Stimulated activated CD8-positive, alpha-beta memory T cell treated with anti-CD3 and anti-CD28 coated beads, Interleukin-12 subunit alpha, Interleukin-12 subunit beta, amount 100 ng/mL, for 1 hour (primary cell): ENCODE measurements around the gene AP4M1.
"Not testable (repeated sequence)": the region's sequence is repeated elsewhere in the genome, so short reads cannot be mapped to it uniquely, and the experiment has no call there.

Experiments used
- DNase-seq: peaks from one replicate; pipeline ENCODE4 v3.0.0-alpha.2; 2020; ENCODE audit warnings: low read depth

Gene AP4M1

DNA sequence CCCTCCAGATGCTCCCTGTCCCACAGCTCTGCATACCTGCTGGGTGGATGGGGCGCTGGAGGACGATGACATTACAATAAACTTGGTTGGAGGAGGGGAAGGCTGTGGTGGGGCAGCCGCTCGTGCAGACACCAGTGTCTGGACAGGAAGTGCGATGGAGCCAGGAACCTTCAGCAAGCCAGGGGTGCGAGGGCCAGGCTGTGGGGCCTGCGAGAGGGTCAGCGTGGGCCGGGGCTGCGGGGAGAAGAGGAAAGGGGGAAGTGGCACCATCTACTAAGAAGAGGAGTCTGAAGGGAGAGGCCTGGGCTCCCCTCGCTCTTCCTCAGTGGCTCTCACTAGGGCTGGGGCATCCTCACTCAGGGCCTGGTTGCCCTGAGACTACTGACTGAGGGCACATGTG is 6.4 kb downstream of the AP4M1 start:
- no peak for DNase-seq

DNA sequence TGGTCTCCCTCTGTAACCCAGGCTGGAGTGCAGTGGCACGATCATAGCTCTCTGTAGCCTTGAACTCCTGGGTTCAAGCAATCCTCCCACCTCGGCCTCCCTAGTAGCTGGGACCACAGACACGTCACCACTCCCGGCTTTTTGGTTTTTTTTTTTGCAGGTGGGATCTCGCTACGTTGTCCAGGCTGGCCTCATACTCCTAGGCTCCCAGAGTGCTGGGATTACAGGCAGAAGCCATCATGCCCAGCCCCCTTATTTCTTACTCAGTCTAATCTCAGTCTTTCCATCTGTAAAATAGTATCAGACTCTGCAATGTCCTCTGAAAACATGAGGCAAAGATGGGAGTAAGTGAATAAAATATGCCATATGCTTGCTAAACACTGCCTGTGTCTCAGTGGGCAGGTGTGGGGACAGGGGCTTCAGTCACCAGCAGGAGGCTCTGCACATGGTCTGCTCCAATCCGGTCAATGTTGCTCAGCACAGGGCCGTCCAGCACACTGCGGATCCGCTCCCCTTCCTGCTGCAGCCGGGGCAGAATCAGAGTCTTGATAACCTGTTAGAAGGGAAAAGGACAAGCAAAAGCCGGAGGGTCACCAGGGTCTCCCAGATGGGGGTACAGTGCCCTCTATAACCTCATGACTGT is 8.2 kb downstream of the AP4M1 start:
- DNase-seq = no peak

DNA sequence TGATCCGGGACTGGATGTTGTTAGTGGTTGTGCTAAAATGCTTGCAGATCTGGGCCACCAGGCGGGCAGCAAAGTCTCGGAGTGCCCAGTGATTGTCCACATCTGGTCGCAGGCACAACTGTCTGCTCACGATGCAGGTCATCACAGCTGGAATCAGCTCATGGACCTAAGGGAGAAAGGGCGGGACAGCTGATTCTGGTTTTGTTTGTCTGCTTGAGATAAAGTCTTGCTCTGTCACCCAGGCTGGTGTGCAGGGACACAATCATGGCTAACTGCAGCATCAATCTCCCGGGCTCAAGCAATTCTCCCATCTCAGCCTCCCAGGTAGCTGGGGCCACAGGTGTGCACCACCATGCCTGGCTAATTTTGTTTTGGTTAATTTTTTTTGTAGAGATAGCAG is 9.7 kb downstream of the AP4M1 start:
- DNase-seq = no peak

DNA sequence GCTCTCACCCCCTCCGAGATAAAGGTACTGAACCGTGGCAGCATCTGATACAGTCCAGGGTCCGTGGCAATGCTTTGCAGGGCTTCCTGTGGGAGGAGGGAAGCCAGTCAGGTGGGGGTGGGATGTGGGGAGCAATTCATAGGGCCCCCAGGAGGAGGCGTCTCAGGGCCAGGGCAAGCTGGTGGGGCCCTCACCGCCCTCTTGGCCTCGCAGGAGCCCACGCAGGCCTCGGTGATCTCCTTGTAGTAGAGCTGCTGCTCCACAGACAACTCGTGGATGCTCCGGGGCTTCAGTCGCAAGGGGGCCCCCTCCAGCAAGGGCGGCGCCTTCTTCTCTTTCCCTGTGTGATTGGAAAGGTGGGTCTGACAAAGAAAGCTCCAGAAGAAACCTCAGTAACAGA is 10.5 kb downstream of the AP4M1 start:
- DNase-seq = no peak

DNA sequence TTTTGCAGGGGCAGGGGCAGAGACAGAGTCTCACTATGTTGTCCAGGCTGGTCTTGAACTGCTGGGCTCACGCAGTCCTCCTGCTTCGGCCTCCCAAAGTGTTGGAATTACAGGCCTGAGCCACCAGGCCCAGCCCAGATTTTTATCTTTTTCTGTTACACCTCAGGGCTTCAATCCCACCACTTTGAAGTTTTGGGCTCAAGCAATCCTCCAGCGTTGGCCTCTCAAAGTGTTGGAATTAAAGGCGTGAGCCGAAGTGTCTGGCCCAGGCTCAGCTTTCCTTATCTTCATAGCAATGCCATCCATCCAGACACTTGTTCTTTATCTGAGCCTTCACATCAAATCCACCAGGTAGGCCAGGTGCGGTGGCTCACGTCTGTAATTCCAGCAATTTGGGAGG is 13.6 kb downstream of the AP4M1 start:
- DNase-seq = no peak

DNA sequence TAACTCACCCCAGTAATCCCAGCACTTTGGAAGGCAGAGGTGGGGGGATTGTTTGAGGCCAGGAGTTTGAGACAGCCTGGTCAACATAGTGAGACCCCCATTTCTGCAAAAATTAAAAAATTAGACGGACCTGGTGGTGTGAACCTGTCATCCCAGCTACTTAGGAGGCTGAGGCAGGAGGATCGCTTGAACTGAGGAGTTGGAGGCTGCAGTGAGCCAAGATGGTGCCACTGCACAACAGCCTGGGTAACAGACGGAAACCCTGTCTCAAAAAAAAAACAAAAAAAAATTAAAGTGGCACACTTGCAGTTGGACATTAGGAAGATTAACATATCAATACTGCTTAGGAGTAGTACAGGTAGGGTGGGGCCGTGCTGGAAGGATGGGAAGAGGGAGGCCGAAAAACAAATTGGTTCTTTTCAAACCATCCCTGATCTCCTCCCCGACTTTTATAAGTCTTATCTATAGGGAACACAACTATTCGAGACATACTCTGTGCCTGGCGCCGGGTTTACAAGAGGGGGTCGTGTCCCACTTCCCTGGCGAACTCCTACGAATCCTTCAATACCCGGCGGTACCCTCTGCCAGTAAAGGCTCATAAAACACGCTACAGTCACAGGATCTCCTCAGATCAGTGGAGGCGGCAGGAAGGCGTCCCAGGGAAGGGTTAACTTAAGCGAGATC is 17.1 kb downstream of the AP4M1 start:
- DNase-seq = no peak

DNA sequence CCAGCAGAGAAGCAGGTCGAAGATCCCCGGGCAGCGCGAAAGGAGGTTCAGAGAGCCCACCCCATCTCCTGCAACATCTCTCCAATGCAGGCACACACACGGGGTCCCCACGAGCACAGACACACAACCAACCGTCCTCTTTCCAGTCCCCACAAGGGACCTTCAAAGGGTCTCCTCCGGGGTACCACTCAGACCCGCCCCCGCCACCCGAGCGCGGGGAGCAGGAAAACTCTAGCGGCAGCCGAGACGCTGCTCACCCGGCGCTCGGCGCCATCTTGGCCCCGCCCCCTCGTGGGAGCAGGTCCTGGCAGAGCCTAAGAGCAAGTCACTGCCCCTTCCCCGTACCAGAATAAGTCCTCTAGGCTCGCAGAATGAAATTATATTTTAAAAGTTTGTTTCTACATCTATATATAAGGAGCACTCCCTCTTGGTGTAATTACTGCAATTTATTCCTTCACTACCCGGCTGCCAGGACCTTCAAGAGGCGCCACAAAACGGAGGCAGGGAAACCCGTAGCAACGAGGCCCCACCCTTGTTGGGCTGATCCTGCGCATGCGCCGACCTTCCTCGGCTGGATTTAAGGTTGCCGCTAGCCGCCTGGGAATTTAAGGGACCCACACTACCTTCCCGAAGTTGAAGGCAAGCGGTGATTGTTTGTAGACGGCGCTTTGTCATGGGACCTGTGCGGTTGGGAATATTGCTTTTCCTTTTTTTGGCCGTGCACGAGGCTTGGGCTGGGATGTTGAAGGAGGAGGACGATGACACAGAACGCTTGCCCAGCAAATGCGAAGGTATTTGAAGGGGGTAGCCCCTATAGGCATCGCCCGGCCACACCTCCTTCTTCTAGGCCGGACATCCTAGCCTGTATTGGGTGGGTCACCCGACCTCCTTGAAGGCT is 17.9 kb downstream of the AP4M1 start, which contains the start of the genes CNPY4 and TAF6:
TSS of gene CNPY4 (plus strand) at position 563 of the 898 bp plus-strand sequence. CDS start at position 674, 111 bp downstream.
TSS of gene TAF6 (minus strand) at position 287 of the 898 bp plus-strand sequence. CDS start 5,149 bp downstream, outside the sequence.
- DNase-seq = peak; percentile 94

DNA sequence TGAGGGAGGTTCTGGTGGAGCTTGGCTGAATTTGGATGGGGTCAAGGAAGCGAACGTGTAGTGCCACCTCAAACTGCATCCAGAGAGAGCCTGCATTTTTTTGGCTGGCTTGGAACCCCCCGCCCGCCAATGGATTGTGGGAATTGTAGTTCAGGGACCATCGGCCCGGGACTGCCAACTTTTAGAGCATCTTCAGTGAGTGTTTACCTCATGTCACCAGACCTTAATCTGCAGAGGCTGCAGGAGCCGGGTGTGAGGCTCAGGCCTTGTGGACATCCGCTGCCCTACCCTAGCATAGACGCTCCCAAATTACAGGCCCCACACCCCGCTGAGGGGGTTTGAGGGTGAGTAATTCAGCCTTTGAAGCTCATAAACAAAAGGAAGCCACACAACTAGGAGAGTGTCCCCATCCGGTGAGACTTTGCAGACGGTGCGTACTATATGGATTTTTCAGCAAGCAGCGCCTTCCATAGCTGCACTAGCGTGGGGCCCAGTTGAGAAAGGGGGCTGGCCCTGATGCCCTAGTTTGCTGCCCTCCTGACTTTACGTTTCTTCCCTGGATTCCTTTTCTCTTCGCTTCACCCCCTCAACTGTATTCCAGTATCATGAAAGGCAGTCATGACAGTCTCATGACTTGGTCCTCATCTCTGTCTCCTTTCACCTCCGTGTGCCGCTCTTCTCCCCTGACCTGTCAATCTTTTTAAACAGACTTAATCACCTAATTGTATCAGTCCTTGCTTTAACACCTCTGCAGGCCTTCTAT is 18.7 kb downstream of the AP4M1 start:
- peak; percentile 44 for DNase-seq

DNA sequence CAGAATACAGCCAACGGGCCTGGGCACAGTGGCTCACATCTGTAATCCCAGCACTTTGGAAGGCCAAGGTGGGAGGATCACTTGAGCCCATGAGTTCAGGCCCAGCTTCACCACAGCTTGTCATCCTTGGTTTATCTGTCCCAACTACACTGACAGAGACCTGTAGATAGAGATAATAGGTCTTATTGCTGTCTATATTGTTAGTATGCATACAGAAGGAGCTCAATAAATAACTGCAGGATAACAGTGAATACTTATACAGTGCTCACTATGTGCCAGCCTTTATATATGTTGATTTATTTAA is 19.2 kb downstream of the AP4M1 start:
- DNase-seq = no peak

DNA sequence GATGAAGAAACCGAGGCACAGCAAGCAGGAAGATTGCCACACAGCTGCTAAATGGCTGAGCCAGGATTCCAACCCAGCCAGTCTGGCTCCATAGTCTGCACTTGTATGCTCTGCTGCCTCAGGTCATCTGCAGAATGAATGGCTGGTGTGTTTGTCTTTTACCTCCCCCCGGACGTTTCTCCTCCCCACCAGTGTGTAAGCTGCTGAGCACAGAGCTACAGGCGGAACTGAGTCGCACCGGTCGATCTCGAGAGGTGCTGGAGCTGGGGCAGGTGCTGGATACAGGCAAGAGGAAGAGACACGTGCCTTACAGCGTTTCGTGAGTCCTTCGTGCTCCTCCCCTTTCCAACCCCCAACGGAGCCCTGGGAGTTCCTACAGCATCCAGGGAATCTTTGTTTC is 20.6 kb downstream of the AP4M1 start:
- DNase-seq = no peak

DNA sequence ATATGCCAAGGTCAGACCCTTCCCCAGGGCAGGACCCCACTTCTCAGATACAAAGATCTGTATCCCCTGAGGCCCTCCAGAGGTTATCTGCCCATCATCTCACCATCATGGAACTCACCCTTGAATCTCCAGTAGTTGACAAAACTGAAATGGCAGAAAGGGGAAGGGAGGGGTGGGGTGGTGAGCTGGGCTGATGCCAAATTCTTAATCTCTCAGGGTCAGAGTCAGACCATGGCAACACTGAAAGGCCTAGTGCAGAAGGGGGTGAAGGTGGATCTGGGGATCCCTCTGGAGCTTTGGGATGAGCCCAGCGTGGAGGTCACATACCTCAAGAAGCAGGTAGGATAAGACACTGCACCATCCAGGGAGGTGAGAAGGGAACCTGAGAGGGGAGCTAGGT is 21.1 kb downstream of the AP4M1 start:
- DNase-seq = no peak

DNA sequence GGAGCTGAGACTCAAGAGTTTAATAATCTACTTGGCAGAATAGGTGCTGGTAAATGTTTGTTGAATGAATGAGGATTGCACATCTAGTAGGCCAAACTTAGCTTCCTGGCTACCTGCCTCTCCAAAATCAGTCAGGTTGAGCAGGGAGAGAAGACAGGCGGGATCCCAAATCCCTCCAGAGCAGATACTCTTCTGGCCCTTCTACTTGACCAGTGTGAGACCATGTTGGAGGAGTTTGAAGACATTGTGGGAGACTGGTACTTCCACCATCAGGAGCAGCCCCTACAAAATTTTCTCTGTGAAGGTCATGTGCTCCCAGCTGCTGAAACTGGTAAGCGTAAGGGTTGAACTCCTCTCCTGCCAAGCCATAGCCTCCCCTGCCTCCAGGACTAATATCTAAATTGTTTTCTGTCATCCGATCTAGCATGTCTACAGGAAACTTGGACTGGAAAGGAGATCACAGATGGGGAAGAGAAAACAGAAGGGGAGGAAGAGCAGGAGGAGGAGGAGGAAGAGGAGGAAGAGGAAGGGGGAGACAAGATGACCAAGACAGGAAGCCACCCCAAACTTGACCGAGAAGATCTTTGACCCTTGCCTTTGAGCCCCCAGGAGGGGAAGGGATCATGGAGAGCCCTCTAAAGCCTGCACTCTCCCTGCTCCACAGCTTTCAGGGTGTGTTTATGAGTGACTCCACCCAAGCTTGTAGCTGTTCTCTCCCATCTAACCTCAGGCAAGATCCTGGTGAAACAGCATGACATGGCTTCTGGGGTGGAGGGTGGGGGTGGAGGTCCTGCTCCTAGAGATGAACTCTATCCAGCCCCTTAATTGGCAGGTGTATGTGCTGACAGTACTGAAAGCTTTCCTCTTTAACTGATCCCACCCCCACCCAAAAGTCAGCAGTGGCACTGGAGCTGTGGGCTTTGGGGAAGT is 23.1 kb downstream of the AP4M1 start:
- DNase-seq = no peak

DNA sequence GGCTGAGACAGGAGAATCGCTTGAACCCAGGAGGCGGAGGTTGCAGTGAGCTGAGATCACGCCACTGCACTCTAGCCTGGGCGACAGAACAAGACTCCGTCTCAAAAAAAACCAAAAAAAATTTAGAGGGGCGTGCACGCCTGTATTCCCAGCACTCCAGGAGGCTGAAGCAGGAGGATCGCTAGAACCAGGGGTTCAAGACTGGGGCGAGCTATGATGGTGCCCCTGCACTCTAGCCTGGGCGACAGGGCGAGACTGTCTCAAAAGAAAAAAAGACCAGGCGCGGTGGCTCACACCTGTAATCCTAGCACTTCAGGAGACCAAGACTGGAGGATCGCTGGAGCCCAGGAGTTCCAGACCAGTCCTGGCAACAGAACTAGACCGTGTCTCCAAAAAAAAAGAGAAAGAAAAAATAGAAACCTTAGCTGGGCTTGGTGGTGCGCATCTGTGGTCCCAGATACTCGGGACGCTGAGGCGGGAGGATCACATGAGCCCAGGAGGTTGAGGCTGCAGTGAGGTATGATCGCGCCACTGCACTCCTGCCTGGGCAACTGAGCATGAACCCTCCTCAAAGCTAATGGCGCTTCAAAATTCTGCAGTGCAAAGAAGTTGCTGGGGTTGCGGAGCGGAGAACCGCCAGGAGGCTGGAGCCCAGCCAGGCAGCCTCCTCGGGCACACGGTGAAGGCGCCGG is 24.9 kb downstream of the AP4M1 start:
- DNase-seq = no peak

DNA sequence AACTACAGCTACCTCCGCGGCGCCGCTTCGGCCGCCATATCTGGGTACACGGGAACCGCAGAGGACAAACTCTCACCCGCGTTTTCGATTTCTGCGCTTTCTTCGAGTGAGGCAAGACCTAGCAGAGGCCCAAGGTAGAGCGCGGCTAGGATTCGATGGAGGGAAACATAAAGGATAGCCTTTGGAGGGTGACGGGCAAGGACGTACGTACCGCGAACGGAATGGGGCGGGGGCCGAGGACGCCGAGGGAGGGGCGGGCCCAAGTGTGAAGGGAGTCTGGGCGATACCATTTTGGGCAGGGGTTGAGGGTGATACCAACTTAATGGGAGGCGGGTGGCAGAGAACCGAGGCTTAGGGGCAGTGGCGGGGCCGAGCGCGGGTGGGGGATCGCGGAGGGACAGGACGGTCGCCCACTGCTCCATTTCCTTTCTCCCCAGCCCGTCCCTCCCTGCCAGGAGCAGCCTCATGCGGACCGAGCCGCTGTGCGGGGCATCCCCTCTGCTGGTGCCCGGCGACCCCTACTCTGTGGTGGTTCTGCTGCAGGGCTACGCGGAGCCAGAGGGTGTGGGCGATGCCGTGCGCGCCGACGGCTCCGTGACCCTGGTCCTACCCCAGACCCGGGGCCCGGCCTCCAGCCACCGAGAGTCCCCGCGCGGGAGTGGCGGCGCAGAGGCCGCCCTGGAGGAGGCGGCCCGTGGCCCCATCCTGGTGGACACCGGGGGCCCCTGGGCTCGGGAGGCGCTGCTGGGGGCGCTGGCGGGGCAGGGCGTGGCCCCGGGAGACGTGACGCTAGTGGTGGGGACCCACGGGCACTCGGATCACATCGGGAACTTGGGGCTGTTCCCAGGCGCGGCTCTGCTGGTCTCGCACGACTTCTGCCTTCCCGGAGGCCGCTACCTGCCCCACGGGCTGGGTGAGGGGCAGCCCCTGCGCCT is 25.8 kb downstream of the AP4M1 start, which contains the start of gene MBLAC1:
TSS of gene MBLAC1 (plus strand) at position 37 of the 935 bp plus-strand sequence. CDS start at position 466, 429 bp downstream.
- peak; percentile 86 for DNase-seq

DNA sequence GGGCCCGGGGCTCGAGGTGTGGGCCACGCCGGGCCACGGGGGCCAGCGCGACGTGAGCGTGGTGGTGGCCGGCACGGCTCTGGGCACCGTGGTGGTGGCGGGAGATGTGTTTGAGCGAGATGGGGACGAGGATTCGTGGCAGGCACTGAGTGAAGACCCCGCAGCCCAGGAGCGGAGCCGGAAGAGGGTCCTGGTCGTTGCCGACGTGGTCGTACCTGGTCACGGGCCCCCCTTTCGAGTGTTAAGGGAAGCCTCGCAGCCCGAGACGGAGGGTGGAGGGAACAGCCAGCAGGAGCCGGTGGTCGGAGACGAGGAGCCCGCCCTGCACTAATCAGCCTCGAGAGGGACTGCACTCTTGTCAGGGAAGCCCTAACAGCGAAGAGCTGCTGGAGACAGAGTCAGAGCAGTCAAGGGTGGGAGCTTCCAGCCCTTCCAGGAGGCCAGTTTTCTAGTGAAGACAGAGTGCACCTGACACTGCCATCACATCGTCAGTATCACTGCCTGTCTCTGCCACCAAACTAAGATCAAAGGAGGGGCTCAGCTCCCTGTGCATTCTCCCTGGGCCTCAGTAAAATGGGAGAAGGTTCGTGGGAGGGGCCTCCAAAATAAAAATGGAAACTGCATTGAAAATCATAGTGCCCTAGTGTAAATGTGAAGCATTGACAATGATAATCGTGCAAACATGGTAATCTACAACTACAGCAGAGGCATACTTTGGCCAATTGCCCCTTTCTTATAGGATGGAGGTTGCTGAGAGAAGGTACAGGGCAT is 26.6 kb downstream of the AP4M1 start:
- DNase-seq = no peak

DNA sequence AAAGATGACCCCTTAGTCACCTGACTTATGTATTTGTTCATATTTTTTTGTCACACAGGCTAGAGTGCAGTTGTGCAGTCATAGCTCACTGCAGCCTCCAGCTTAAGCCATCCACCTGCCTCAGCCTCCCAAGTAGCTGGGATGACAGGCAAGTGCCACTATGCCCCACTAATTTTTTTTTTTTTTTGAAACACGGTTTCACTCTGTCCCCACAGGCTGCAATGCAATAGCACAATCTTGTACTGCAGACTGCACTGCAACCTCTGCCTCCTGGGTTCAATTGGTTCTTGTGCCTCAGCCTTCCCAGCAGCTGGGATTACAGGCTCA is 27.2 kb downstream of the AP4M1 start:
- no peak for DNase-seq

DNA sequence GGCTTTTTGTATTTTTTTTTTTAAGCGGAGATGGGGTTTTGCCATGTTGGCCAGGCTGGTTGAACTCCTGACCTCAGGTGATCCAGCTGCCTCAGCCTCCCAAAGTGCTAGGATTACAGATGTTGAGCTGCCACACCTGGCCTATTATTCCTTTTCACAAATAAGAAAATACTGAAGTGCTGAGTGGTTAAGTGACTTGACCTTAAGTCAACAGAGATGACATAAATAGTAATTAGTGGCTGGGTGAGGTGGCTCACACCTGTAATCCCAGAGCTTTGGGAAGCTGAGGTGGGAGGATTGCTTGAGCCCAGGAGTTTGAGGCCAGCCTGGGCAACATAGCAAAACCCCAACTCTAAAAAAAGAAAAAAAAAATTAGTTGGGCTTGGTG is 28.8 kb downstream of the AP4M1 start:
- not testable (repeated sequence) for DNase-seq

DNA sequence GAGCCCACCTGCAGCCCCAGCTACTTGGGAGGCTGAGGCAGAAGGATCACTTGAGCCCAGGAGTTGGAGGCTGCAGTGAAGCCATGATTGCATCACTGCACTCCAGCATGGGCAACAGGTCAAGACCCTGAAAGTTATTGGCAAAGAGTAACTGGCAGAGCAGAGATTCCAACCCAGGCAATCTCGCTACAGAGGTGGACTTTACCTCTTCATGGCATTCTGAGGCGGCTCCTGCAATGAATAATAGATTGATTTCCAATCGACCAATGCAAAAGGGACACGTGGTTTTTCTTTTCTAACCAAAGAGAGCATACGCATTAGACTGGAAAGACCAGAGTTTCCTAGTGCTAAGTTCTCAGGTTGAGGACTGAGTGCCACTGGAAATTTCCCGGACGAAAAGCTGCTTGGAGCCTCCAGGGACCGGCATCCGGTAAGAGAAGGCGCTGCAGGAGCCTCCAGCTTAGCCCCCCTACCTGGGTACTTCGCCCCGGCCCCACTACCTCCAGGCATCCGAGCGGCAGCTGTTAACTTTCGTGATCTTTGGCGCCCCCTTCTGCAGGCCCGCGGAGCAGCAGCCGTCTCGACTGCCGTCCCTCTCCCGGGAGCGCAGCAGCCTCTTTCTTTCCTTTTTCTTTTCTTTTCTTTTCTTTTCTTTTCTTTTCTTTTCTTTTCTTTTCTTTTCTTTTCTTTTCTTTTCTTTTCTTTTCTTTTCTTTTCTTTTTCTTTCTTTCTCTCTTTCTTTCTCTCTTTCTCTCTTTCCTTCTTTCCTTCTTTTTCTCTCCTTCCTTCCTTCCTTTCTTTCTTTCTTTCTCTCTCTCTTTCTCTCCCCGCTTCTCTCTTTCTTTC is 29.4 kb downstream of the AP4M1 start:
- DNase-seq = peak; percentile 74
